ENCODE data around the gene TMEM165. TPM values are rescaled to one million over a fixed set of nuclear protein-coding genes. Genes with fewer than 3 reads are reported as not detected.

TMEM165 gene
- total and polyA plus RNA-seq, 9 of the 15 experiments (the other 6 are each of a cell fraction or from before 2014, with no cell fraction given): 21.3 to 145 (median 96.8) TPM

- TF ChIP-seq BCOR (IDR thresholded peaks at IDR 0.05) (peak; percentile 48; the same call in 1 of the 2 replicates), NFATC3 (IDR thresholded peaks at IDR 0.05) (no peak), BACH1 (tag; IDR thresholded peaks at IDR 0.05) (no peak), COPS2 (conservative IDR thresholded peaks at IDR 0.05) (no peak), ZNF507 (tag; conservative IDR thresholded peaks at IDR 0.05) (no peak), C11orf30 (IDR thresholded peaks at IDR 0.05; ENCODE audit: low read depth) (0 out of 2 replicates have a peak, but pooled peaks have one; percentile 8), GABPA (tag; conservative IDR thresholded peaks at IDR 0.05; ENCODE audit: low read depth) (peak; percentile 62), NFE2L1 (tag; IDR thresholded peaks at IDR 0.05; ENCODE audit: borderline replicate concordance, low read depth) (no peak), NFIX (CRISPR knock-in tag; IDR thresholded peaks at IDR 0.05; ENCODE audit: low read depth) (no peak), ZNF444 (CRISPR knock-in tag; IDR thresholded peaks at IDR 0.05) (no peak)
Measured at GRCh38 chr4:55395529-55396307, at the start of gene TMEM165 (continued).
